HT-29 (cell line): ENCODE measurements around the gene CEACAM18. TPM values are rescaled to one million over a fixed set of nuclear protein-coding genes. Genes with fewer than 3 reads are reported as not detected.
"Not testable (repeated sequence)": the region's sequence is repeated elsewhere in the genome, so short reads cannot be mapped to it uniquely, and the experiment has no call there.

ENCODE experiments used
- DNase-seq: peaks from one replicate; pipeline ENCODE4 v3.0.0-alpha.2; 2015; ENCODE audit warnings: low spot score
- total RNA-seq: library from RNA; depleted of rRNA; stranded (reverse); fragments of >200 nt; shearing (Covaris generic); gene quantifications from 2 replicates; pipeline ENCODE4 v1.2.3, GENCODE V29; 2014; rRNA removed

The CEACAM18 gene
- total RNA-seq = not detected in 2 replicates

- peak; percentile 43 for DNase-seq
Measured at GRCh38 chr19:51478381-51479234, at the start of gene CEACAM18. CEACAM18 (plus strand) TSS chr19:51478539.

DNA sequence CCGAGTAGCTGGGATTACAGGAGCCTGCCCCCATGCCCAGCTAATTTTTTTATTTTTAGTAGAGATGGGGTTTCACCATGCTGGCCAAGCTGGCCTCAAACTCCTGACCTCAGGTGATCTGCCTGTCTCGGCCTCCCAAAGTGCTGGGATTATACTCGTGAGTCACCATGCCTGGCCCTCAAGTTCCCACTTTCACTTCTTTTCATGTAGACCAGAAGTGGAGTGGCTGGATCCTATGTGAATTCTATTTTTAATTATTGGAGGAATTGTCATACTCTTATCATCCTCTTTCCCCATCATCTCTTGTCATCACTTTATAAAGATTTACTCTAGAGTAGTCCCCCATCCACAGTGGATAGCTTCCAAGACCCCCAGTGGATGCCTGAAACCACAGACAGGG is 48.1 kb upstream of the CEACAM18 start:
- DNase-seq = no peak

DNA sequence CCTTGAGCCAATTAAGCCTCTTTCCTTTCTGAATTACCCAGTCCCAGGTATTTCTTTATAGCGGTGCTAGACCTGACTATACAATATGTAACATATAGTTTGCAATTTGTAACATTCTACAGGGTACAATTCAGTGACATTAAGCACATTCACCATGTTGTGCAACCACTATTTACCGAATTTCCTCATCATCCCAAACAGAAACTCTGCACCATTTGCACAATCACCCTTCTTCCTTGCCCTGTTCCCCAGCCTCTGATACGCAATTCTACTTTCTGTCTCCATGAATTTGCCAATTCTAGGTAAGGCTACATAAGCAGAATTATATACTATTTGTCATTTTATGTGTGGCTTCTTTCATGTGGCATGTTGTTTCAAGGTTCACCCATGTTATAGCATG is 47.2 kb upstream of the CEACAM18 start:
- no peak for DNase-seq

DNA sequence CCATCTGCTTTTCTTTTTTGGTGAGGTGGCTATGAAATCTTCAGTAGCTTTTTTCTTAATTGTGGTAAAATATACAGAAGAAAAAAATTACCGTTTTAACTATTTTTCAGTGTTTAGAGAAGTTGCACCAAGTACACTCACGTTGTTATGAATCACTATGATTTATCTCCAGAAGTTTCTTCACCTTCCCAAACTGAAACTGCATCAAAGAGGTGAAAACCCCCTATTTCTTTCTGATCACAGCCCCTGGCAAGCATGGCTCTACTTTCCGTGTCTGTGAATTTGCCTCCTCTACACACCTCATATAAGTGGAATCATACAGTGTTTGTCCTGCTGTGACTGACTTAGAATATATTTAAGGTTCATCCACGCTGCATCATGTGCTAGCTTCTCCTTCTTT is 45.3 kb upstream of the CEACAM18 start:
- DNase-seq = no peak

GRCh38 chr19:51434456-51434855 is 43.9 kb upstream of the CEACAM18 start:
- DNase-seq = no peak

DNA sequence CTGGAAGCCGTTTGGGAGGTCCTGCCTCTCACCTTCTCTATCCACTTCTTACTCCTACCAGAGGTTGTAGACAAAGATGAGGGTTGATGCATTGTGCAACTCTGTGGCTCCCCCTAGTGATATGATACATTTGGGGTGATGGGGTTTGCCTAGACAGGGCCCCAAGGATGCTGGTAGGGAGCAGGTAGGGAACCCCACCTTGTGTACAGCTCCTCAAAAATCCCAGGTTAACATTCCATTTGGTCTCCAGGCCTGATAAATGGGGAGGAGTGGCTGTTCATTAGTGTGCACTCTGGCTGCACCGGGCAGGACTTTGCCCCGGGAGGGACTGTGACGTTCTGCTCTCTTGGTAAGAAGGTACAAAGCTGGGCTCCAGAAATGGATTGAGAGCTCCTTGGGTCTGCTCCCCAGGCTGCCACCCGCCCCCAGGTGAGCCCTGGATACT is 39.3 kb upstream of the CEACAM18 start:
- DNase-seq = peak; percentile 68

DNA sequence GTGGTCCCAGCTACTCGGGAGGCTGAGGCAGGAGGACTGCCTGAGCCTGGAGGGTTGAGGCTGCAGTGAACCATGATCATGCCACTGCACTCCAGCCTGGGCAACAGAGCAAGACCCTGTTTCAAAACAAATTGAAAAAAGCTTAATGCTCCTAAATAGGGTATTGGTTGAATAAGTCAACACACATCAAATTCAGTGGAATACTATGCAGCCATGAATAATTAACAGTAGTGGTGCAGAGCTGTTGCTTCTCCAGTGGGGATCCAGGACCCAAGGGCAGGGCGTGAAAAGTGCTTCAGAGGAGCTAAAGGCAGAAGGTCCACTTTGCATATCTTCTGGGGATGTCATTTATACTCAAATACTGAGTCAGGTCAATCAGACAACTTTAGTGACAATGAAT is 38.3 kb upstream of the CEACAM18 start:
- DNase-seq = no peak

DNA sequence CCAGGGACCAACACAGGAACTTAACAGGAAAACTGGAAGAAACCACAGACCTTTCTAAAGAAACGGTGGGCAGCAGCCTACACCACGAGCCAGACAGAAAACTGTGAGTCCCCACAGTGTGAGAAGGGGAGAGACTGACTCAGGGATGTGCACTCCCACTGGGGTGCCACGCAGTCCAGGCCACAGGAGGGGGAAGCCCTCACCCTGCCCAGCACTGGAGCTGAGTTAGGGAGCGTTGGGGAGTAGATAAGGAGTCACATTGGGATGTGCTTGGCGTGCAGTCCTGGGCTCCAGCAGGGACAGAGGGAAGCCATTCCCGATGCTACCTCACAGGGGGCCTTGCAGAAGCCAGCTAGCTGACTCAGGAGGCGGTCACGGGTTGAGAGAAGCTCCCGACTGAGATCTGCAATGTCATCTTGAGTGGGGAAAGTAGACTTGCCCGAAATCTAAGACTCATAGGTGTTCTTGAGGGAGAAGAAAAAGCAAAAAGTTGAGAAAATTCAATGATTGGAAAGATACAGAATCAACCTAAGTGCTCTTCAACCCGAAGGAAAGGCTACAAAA is 37.4 kb upstream of the CEACAM18 start:
- DNase-seq = no peak

DNA sequence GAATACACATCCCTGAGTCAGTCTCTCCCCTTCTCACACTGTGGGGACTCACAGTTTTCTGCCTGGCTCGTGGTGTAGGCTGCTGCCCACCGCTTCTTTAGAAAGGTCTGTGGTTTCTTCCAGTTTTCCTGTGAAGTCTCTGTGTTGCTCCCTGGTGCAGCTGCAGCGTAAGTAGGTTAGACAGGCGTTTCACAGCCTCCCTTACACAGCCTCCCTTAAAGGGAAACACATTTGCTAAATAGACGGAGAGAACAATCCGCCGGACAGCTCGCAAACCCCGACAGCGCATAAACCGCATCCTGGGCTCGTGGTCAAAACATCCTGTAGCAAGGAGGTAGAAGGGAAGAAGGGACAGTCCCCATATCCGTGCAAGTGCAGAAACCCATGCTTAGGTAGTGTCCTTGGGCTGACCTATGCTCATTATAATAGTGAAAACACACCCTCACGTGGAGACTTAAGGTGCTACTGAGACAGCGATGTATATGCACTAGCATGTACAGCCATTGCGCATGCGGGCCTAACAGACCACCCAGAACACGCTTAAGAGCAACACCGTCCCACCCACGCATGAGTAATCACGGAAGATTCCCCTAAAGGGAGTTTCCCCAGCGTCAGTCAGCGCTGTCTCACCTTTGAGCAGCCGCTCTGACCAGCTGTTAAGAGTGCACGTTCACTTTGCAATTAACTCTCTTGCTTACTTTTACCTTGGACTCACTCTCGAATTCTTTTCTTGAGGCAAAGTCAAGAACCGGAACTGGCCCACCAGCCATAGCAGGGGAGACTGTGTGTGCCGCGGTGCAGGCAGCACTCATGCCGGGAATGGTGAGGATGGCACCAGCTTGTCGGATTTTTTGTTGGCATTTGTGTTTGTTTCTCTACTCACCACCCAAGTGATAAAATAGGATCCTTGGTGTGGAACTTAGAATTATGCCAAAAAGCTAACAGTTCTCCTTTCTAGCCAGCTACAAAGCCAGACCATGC is 36.6 kb upstream of the CEACAM18 start:
- DNase-seq = peak; percentile 13

GRCh38 chr19:51447510-51447909 is 30.8 kb upstream of the CEACAM18 start:
- not testable (repeated sequence) for DNase-seq

DNA sequence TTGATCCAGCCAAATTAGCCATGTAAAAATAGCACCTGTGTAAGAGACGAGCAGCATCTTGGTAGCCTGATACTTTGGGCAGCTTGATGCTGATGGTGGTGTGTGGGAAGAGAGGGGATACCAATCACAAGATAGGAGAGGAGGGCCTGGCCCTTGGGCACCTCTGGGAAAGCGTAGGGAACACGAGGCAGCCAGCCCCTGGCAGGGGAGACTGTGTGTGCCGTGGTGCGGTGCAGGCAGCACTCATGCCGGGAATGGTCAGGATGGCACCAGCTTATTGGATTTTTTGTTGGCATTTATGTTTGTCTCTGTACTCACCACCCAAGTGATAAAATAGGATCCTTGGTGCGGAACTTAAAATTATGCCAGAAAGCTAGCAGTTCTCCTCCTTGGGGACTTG is 30.3 kb upstream of the CEACAM18 start:
- DNase-seq = no peak

- no peak for DNase-seq
Measured at GRCh38 chr19:51448411-51449016, 29.8 kb upstream of the CEACAM18 start.

DNA sequence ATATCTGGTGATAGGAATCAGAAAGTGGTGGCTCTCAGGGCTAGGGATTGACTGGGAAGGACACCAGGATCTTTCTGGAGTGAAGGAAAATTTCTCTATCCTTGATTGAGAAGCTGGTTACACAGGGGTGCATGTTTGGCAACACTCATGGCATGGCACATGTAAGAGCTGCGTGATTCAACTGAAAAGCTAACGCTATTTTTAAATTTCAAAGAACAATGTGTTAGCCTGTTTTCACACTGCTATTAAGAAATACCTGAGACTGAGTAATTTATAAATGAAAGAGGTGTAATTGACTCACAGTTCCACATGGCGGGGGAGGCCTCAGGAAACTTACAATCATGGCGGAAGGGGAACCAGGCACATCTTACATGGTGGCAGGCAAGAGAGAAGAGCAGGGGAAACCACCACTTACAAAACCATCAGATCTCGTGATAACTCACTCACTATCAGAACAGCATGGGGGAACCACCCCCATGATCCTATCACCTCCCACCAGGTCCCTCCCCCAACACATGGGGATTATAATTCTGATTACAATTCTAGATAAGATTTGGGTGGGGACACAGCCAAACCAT is 27.5 kb upstream of the CEACAM18 start:
- DNase-seq = no peak

GRCh38 chr19:51456541-51457290 is 21.6 kb upstream of the CEACAM18 start:
- no peak for DNase-seq

GRCh38 chr19:51457351-51458013 is 20.9 kb upstream of the CEACAM18 start:
- DNase-seq = no peak

GRCh38 chr19:51458051-51458645 is 20.2 kb upstream of the CEACAM18 start, which contains the start of gene SIGLEC8:
SIGLEC8 (minus strand) TSS chr19:51458454; CDS start chr19:51458387, 67 bp downstream.
- no peak for DNase-seq

- DNase-seq = no peak
Measured at GRCh38 chr19:51458899-51459505, 19.3 kb upstream of the CEACAM18 start.

DNA sequence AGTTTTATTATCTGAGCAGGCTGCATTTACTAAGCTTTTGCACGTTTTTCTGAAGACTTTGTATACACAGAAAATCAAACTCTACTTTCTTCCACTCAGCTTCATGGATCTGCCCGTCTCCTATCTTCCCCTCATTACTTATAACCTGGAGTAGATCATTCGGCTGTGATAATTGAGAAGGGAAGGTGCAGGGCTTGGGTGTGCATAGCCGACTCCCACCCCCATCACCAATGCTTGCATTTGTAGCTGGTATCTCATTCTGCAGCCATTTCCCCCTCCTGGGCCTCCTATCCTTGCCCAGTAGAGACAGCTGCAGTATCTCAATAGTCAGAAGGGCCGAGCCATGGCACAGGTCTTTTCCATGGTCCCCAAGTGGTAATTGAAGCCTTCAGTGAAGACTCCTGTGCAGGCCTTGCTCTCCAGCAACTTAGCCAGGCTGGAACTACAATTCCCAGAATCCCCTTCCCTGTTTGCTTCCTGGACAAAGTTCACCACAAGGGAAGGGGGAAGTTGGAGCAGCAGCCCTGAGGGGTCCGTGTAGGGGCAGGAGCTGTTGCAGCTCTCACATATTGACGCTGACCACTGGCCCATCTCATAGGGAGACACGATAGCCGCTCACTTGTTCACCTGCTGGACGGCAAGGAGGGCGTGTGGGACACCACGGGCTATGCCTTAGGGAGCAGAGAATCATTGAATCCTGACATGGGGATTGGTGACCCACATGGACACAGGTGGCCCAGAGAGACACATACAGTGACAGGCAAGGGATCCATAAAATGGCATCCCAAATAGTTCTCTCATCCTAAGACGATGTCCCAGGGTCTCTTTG is 18.0 kb upstream of the CEACAM18 start:
- DNase-seq = no peak
